HepG2 (cell line): ENCODE data around the gene MRPS11. TPM values are rescaled to one million over a fixed set of nuclear protein-coding genes. Genes with fewer than 3 reads are reported as not detected.

Experiments used
- CCDC6 ChIP-seq: sonication (generic); formaldehyde crosslinking; IDR thresholded peaks from 2 replicates; pipeline ENCODE4 v1.8.1; 2022; ENCODE audit warnings: mild to moderate bottlenecking, missing genetic modification reagents, moderate library complexity
- CERS6 ChIP-seq: sonication (generic); formaldehyde crosslinking; IDR thresholded peaks from 2 replicates; pipeline ENCODE4 v1.5.0; 2020; ENCODE audit warnings: missing genetic modification reagents
- FOXA3 ChIP-seq: IDR thresholded peaks from 2 replicates; pipeline ENCODE4 v1.6.1; 2016; ENCODE audit warnings: missing genetic modification reagents, missing compliant biosample characterization
- FOXO4 ChIP-seq: sonication (generic); formaldehyde crosslinking; conservative IDR thresholded peaks from 2 replicates; pipeline ENCODE4 v1.8.1; 2023; ENCODE audit warnings: missing genetic modification reagents
- GMEB2 ChIP-seq: IDR thresholded peaks from 2 replicates; pipeline ENCODE4 v1.6.1; 2016; ENCODE audit warnings: missing biosample characterization, missing genetic modification reagents, low read depth
- HDAC1 ChIP-seq: sonication (generic); formaldehyde crosslinking; IDR thresholded peaks from 2 replicates; pipeline ENCODE4 v1.5.1; 2020; ENCODE audit warnings: mild to moderate bottlenecking, missing genetic modification reagents
- HNRNPK ChIP-seq: fragments of 200-400 bp; formaldehyde crosslinking; IDR thresholded peaks from 2 replicates; pipeline ENCODE4 v1.6.1; 2018; ENCODE audit warnings: low read length, low read depth, moderate library complexity, mild to moderate bottlenecking; ENCODE audit not compliant: poor library complexity, severe bottlenecking
- HNRNPL ChIP-seq: fragments of 200-400 bp; formaldehyde crosslinking; IDR thresholded peaks from 2 replicates; pipeline ENCODE4 v1.6.1; 2017; ENCODE audit warnings: mild to moderate bottlenecking, low read depth, low read length
- MAFF ChIP-seq: IDR thresholded peaks from 2 replicates; pipeline ENCODE4 v1.6.1; 2011; ENCODE audit warnings: low read depth, low read length, improper control_type of control experiment
- NCOR1 ChIP-seq: fragments of 200-600 bp; sonication (generic); IDR thresholded peaks from 2 replicates; pipeline ENCODE4 v1.7.0; 2017; ENCODE audit warnings: antibody characterized with exemption, low read length, borderline replicate concordance
- NFATC3 ChIP-seq: sonication (generic); formaldehyde crosslinking; IDR thresholded peaks from 2 replicates; pipeline ENCODE4 v1.5.1; 2020; ENCODE audit warnings: mild to moderate bottlenecking, missing genetic modification reagents
- NRL ChIP-seq: sonication (generic); formaldehyde crosslinking; IDR thresholded peaks from 2 replicates; pipeline ENCODE4 v1.5.0; 2020; ENCODE audit warnings: missing genetic modification reagents, mild to moderate bottlenecking, moderate library complexity, borderline replicate concordance
- POGK ChIP-seq: sonication (generic); formaldehyde crosslinking; conservative IDR thresholded peaks from 2 replicates; pipeline ENCODE4 v1.8.0; 2022; ENCODE audit warnings: mild to moderate bottlenecking, moderate library complexity, missing genetic modification reagents
- RARG ChIP-seq: sonication (generic); formaldehyde crosslinking; IDR thresholded peaks from 2 replicates; pipeline ENCODE4 v1.4.0; 2020; ENCODE audit warnings: low read depth, mild to moderate bottlenecking, missing genetic modification reagents
- SKI ChIP-seq: fragments of 450-650 bp; IDR thresholded peaks from one replicate; pipeline ENCODE4 v1.6.1; 2018; ENCODE audit warnings: mild to moderate bottlenecking; ENCODE audit not compliant: partially characterized antibody
- ZBTB1 ChIP-seq: sonication (generic); formaldehyde crosslinking; IDR thresholded peaks from 2 replicates; pipeline ENCODE4 v1.4.0; 2020; ENCODE audit warnings: missing genetic modification reagents, borderline replicate concordance
- ZFYVE20 ChIP-seq: sonication (generic); formaldehyde crosslinking; IDR thresholded peaks from 2 replicates; pipeline ENCODE4 v1.8.0; 2023; ENCODE audit warnings: low read depth, mild to moderate bottlenecking, moderate library complexity, missing genetic modification reagents, borderline replicate concordance
- ZNF264 ChIP-seq: sonication (generic); formaldehyde crosslinking; IDR thresholded peaks from 2 replicates; pipeline ENCODE4 v1.4.0; 2020; ENCODE audit warnings: missing genetic modification reagents
- ZNF749 ChIP-seq: sonication (generic); formaldehyde crosslinking; IDR thresholded peaks from 2 replicates; pipeline ENCODE4 v1.8.0; 2022; ENCODE audit warnings: mild to moderate bottlenecking, missing genetic modification reagents, moderate library complexity, borderline replicate concordance
- ZNF790 ChIP-seq: sonication (generic); formaldehyde crosslinking; IDR thresholded peaks from 2 replicates; pipeline ENCODE4 v1.8.0; 2022; ENCODE audit warnings: missing genetic modification reagents, mild to moderate bottlenecking, borderline replicate concordance
- polyA plus RNA-seq, 8 experiments: library from polyadenylated mRNA; depleted of rRNA in 3 of 8; stranded (reverse) in 7 of 8; unstranded in 1 of 8; fragments of >200 nt; fragmentation: Illumina TruSeq in 4 of 8; extraction: Trizol in 4 of 8; gene quantifications; 2 replicates each; pipeline versions ENCODE4 v1.2.1 to v1.2.3, GENCODE V29; 2011 to 2016; ENCODE audit warnings: low read depth in 4 of 8, missing spikeins in 1 of 8, mixed read lengths in 1 of 8; ENCODE audit not compliant: insufficient read depth in 1 of 8
- total RNA-seq, 5 experiments: library from RNA; depleted of rRNA; stranded (reverse); fragments of >200 nt; fragmentation: Illumina TruSeq; extraction: Trizol; gene quantifications; 2 replicates each; pipeline ENCODE4 v1.2.3, GENCODE V29; 2016; ENCODE audit warnings: low read depth in 1 of 5

MRPS11 gene
- total and polyA plus RNA-seq, 2 of the 13 experiments (the other 11 are each of a cell fraction or from before 2014, with no cell fraction given) = 50.1 to 72.7 TPM

GRCh38 chr15:88467073-88467934, at the start of gene MRPS11, which contains the start of gene MRPL46 (continued):
- TF ChIP-seq GMEB2 (CRISPR knock-in tag) (no peak), CCDC6 (CRISPR knock-in tag) (peak; percentile 7; the same call in 1 of the 2 replicates), NFATC3 (no peak), ZNF749 (peak; percentile 26; the same call in 1 of the 2 replicates), RARG (CRISPR knock-in tag) (no peak), CERS6 (CRISPR knock-in tag) (no peak), POGK (CRISPR knock-in tag) (no peak), HNRNPL (no peak), MAFF (no peak), SKI (peak; percentile 27), ZNF790 (CRISPR knock-in tag) (no peak), FOXA3 (CRISPR knock-in tag) (peak; percentile 23; the same call in 1 of the 2 replicates), ZBTB1 (no peak), HNRNPK (no peak), FOXO4 (CRISPR knock-in tag) (no peak), NRL (CRISPR knock-in tag) (peak; percentile 35; the same call in 1 of the 2 replicates), ZFYVE20 (CRISPR knock-in tag) (no peak), ZNF264 (CRISPR knock-in tag) (no peak), HDAC1 (CRISPR knock-in tag) (peak; percentile 92), NCOR1 (peak; percentile 53; the same call in 1 of the 2 replicates)
